Panc1 (cell line): ENCODE data around the gene SOWAHB. TPM values are rescaled to one million over a fixed set of nuclear protein-coding genes. Genes with fewer than 3 reads are reported as not detected.
A peak's percentile ranks its signal among the peaks of the same experiment; 100 is the strongest.

Experiments
- ATAC-seq: fragments of 200-7000 bp; cut with Tn5 transposase; 2 replicates; pipeline ENCODE4 v1.9.1; 2020; ENCODE audit warnings: mild to moderate bottlenecking, moderate library complexity
- BruUV-seq: library from RNA; stranded (reverse); fragments of 400-500 nt; replicated peaks from 2 replicates; lab custom pipeline; 2021; lab: Mats Ljungman, UMichigan
- CTCF ChIA-PET: fragments of 300-600 bp; sonication (Branson Sonifier 250); formaldehyde crosslinking; loops from one replicate; lab custom pipeline; 2022; ENCODE audit warnings: antibody characterized with exemption; lab: Charles Lee
- POLR2A ChIA-PET: fragments of 300-600 bp; sonication (Branson Sonifier 250); formaldehyde crosslinking; loops from one replicate; lab custom pipeline; 2022; ENCODE audit warnings: antibody characterized with exemption; lab: Charles Lee
- DNase-seq: peaks from one replicate; pipeline ENCODE4 v3.0.0-alpha.2; 2010; ENCODE audit warnings: low read depth, low spot score
- H3K27ac ChIP-seq: 2 replicates; pipeline ENCODE4 v1.5.1; 2011; ENCODE audit warnings: mild to moderate bottlenecking, low read length, inconsistent platforms
- H3K27me3 ChIP-seq: fragments of 200-500 bp; sonication (Bioruptor generic); 2 replicates; pipeline ENCODE4 v1.6.0; 2014; ENCODE audit warnings: low read length, inconsistent platforms; ENCODE audit not compliant: control insufficient read depth, insufficient read depth
- H3K36me3 ChIP-seq: fragments of 200-500 bp; sonication (Bioruptor generic); 2 replicates; pipeline ENCODE4 v1.5.1; 2014; ENCODE audit warnings: inconsistent platforms, mild to moderate bottlenecking, low read length, moderate library complexity; ENCODE audit not compliant: control insufficient read depth, insufficient read depth
- H3K4me1 ChIP-seq: 2 replicates; pipeline ENCODE4 v1.5.1; 2011; ENCODE audit warnings: inconsistent platforms, mild to moderate bottlenecking, low read length, moderate library complexity; ENCODE audit not compliant: control insufficient read depth, insufficient read depth
- H3K4me3 ChIP-seq, 2 experiments: 2 replicates each; pipeline ENCODE4 v1.5.1; 2011 to 2012; ENCODE audit warnings: low read depth in 2 of 2, low read length in 2 of 2, mild to moderate bottlenecking in 2 of 2, inconsistent platforms in 1 of 2, moderate library complexity in 1 of 2
- H3K9me3 ChIP-seq: fragments of 200-500 bp; sonication (Bioruptor generic); 2 replicates; pipeline ENCODE4 v1.5.1; 2014; ENCODE audit warnings: low read depth, mild to moderate bottlenecking, inconsistent platforms, low read length, moderate library complexity; ENCODE audit not compliant: control insufficient read depth, insufficient read depth
- POLR2AphosphoS5 ChIP-seq: IDR thresholded peaks from 2 replicates; pipeline ENCODE4 v1.6.1; 2012; ENCODE audit warnings: mild to moderate bottlenecking, low read depth, low read length, moderate library complexity
- SIN3A ChIP-seq: IDR thresholded peaks from 2 replicates; pipeline ENCODE4 v1.6.1; 2012; ENCODE audit warnings: low read depth, mild to moderate bottlenecking, low read length, moderate library complexity, borderline replicate concordance; ENCODE audit not compliant: insufficient read depth
- TCF7L2 ChIP-seq: IDR thresholded peaks from 2 replicates; pipeline ENCODE4 v1.6.1; 2011; ENCODE audit warnings: mild to moderate bottlenecking, low read depth, low read length, inconsistent platforms
- in situ Hi-C: cut with HindIII; loops from 2 replicates; pipeline ENCODE4 v1.10.0; 2016; ENCODE audit warnings: low sequenced_read_pairs, low pct_unique_long_range_greater_than_20kb
- intact Hi-C: fragments of 100-400 bp; cut with micrococcal nuclease; formaldehyde crosslinking; loops from one replicate; pipeline ENCODE4 v1.10.0; 2022; ENCODE audit not compliant: unreplicated experiment
- total RNA-seq: library from RNA; stranded (reverse); gene quantifications from one replicate; pipeline ENCODE4 v1.2.1, GENCODE V29; 2021; ENCODE audit not compliant: unreplicated experiment
- TF ChIP-seq, protein P1 (sequence below), 2 experiments: IDR thresholded peaks; 2 replicates each; pipeline ENCODE4 v1.6.1; 2011 to 2012; ENCODE audit warnings: low read depth in 2 of 2, control low read depth in 1 of 2, low read length in 1 of 2, mild to moderate bottlenecking in 1 of 2, moderate library complexity in 1 of 2; ENCODE audit not compliant: insufficient read depth in 1 of 2
- TF ChIP-seq, protein P2 (sequence below): fragments of 450-650 bp; IDR thresholded peaks from 2 replicates; pipeline ENCODE4 v1.5.1; 2017; ENCODE audit warnings: mild to moderate bottlenecking

SOWAHB gene
- total RNA-seq, 1 experiment from 2014 or later: 4.0 TPM

DNA sequence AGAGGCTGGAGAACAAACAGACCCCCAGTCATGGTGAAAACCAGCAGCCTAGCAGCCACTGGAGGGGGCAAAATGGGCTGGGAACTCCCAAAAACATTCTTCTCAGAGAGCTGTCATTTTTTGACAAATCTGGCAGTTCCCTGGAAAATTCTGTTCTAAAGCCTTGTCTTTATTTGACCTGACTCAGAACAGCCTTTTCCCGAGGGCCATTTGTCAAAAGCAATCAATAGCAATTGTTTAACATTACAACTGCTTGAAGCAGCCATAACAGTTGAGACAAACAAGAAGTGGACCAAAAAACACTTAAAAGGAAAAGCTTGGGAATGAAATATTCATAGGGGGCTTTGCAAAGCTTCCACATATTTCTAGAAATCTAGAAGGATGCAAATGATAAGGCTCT, 39.6 kb downstream of the SOWAHB start:
- no peak for DNase-seq
- POLR2A ChIA-PET: no interaction called here
- TF ChIP-seq, protein P1, sequence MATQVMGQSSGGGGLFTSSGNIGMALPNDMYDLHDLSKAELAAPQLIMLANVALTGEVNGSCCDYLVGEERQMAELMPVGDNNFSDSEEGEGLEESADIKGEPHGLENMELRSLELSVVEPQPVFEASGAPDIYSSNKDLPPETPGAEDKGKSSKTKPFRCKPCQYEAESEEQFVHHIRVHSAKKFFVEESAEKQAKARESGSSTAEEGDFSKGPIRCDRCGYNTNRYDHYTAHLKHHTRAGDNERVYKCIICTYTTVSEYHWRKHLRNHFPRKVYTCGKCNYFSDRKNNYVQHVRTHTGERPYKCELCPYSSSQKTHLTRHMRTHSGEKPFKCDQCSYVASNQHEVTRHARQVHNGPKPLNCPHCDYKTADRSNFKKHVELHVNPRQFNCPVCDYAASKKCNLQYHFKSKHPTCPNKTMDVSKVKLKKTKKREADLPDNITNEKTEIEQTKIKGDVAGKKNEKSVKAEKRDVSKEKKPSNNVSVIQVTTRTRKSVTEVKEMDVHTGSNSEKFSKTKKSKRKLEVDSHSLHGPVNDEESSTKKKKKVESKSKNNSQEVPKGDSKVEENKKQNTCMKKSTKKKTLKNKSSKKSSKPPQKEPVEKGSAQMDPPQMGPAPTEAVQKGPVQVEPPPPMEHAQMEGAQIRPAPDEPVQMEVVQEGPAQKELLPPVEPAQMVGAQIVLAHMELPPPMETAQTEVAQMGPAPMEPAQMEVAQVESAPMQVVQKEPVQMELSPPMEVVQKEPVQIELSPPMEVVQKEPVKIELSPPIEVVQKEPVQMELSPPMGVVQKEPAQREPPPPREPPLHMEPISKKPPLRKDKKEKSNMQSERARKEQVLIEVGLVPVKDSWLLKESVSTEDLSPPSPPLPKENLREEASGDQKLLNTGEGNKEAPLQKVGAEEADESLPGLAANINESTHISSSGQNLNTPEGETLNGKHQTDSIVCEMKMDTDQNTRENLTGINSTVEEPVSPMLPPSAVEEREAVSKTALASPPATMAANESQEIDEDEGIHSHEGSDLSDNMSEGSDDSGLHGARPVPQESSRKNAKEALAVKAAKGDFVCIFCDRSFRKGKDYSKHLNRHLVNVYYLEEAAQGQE (IDR thresholded peaks at IDR 0.05; ENCODE audit: insufficient read depth in 1 of 2, low read depth in 2 of 2, low read length in 1 of 2): no peak
- TF ChIP-seq, protein P2, sequence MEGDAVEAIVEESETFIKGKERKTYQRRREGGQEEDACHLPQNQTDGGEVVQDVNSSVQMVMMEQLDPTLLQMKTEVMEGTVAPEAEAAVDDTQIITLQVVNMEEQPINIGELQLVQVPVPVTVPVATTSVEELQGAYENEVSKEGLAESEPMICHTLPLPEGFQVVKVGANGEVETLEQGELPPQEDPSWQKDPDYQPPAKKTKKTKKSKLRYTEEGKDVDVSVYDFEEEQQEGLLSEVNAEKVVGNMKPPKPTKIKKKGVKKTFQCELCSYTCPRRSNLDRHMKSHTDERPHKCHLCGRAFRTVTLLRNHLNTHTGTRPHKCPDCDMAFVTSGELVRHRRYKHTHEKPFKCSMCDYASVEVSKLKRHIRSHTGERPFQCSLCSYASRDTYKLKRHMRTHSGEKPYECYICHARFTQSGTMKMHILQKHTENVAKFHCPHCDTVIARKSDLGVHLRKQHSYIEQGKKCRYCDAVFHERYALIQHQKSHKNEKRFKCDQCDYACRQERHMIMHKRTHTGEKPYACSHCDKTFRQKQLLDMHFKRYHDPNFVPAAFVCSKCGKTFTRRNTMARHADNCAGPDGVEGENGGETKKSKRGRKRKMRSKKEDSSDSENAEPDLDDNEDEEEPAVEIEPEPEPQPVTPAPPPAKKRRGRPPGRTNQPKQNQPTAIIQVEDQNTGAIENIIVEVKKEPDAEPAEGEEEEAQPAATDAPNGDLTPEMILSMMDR: no peak
- TF ChIP-seq TCF7L2 (no peak), SIN3A (no peak), POLR2AphosphoS5 (no peak)
- Histone ChIP-seq H3K4me3 (no peak overlapping the region), H3K27ac (no peak overlapping the region; the same call in 1 of the 2 replicates), H3K4me1 (no peaks in the 10 kb centered on the region; the same call in 1 of the 2 replicates), H3K27me3 (no peaks in the 10 kb centered on the region), H3K36me3 (no peaks in the 10 kb centered on the region), H3K9me3 (no peaks in the 10 kb centered on the region)
- CTCF ChIA-PET: no interaction called here
- intact Hi-C loops: no loop called here
- ATAC-seq: no peak
- in situ Hi-C loops: no loop called here
- no TSS peak for BruUV-seq

DNA sequence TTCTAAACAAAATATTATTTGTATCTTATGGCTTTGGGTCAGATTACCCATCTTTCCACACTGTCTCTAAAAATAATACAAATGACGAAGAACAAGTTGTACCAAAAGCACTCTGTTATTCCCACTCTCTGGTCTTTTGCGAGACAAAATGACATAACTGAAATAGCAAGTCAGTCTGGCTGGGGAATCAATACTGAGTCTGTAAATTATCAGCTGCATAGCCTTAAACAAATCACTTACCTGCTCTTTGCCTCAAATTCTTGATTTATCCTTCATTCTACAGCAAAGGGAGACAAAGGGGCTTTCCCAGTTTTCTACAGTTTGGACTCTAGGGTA, 40.9 kb downstream of the SOWAHB start:
- no TSS peak for BruUV-seq
- TF ChIP-seq, protein P1 (IDR thresholded peaks at IDR 0.05; ENCODE audit: insufficient read depth in 1 of 2, low read depth in 2 of 2, low read length in 1 of 2): no peak
- no peak for TF ChIP-seq POLR2AphosphoS5
- TF ChIP-seq, protein P2: no peak
- TF ChIP-seq TCF7L2: no peak
- no peak for TF ChIP-seq SIN3A
- Histone ChIP-seq H3K4me3 (no peak overlapping the region), H3K36me3 (no peaks in the 10 kb centered on the region), H3K4me1 (no peaks in the 10 kb centered on the region; the same call in 1 of the 2 replicates), H3K9me3 (no peaks in the 10 kb centered on the region), H3K27ac (peak overlapping the region; percentile 48; the same call in 1 of the 2 replicates), H3K27me3 (no peaks in the 10 kb centered on the region)
- intact Hi-C loops (no loop called here), in situ Hi-C loops (no loop called here)
- DNase-seq (no peak), ATAC-seq (no peak)
- ChIA-PET CTCF (no interaction called here), POLR2A (no interaction called here)
